Activated T-cell treated with anti-CD3 and anti-CD28 coated beads, Interleukin-2, amount 50 U/mL, for 24 hours (primary cell): ENCODE results near the gene GDPD4.

Source experiments
- DNase-seq: peaks from one replicate; pipeline ENCODE4 v3.0.0-alpha.2; 2020
- H3K27ac Mint-ChIP-seq: 2 replicates; pipeline ENCODE4 v1.8.0; 2020; ENCODE audit warnings: mild to moderate bottlenecking, mixed read lengths
- H3K27me3 Mint-ChIP-seq: 2 replicates; pipeline ENCODE4 v1.8.0; 2020; ENCODE audit warnings: mixed read lengths
- H3K36me3 Mint-ChIP-seq: 2 replicates; pipeline ENCODE4 v1.8.0; 2020; ENCODE audit warnings: low read depth, mixed read lengths
- H3K4me1 Mint-ChIP-seq: 2 replicates; pipeline ENCODE4 v1.8.0; 2020; ENCODE audit warnings: low read depth, mixed read lengths
- H3K4me3 Mint-ChIP-seq: 2 replicates; pipeline ENCODE4 v1.8.0; 2020; ENCODE audit warnings: mild to moderate bottlenecking, moderate library complexity, mixed read lengths
- H3K9me3 Mint-ChIP-seq: 2 replicates; pipeline ENCODE4 v1.8.0; 2020; ENCODE audit warnings: mixed read lengths

Gene GDPD4

GRCh38 chr11:77236901-77237300, 64.6 kb downstream of the GDPD4 start:
- Mint-ChIP-seq H3K27me3 (peaks cover 9% of the 10 kb centered on the region), H3K36me3 (no peaks in the 10 kb centered on the region), H3K4me1 (no peaks in the 10 kb centered on the region), H3K4me3 (no peak overlapping the region), H3K27ac (no peak overlapping the region), H3K9me3 (peaks cover 2% of the 10 kb centered on the region)
- DNase-seq, result no peak

- H3K27me3 Mint-ChIP-seq, result peaks cover 9% of the 10 kb centered on the region
- DNase-seq, result no peak
- H3K4me3 Mint-ChIP-seq, result no peak overlapping the region
- no peaks in the 10 kb centered on the region for H3K36me3 Mint-ChIP-seq
- no peaks in the 10 kb centered on the region for H3K9me3 Mint-ChIP-seq
- no peak overlapping the region for H3K27ac Mint-ChIP-seq
- no peaks in the 10 kb centered on the region for H3K4me1 Mint-ChIP-seq
These were observed 68.5 kb downstream of the GDPD4 start for GRCh38 chr11:77233011-77233410.

GRCh38 chr11:77232242-77232641, 69.2 kb downstream of the GDPD4 start:
- no peak for DNase-seq
- Mint-ChIP-seq H3K9me3 (no peaks in the 10 kb centered on the region), H3K4me3 (no peak overlapping the region), H3K4me1 (no peaks in the 10 kb centered on the region), H3K27me3 (peaks cover 14% of the 10 kb centered on the region), H3K27ac (no peak overlapping the region), H3K36me3 (no peaks in the 10 kb centered on the region)

GRCh38 chr11:77231800-77232199, 69.7 kb downstream of the GDPD4 start:
- no peaks in the 10 kb centered on the region for H3K9me3 Mint-ChIP-seq
- H3K27me3 Mint-ChIP-seq, result peaks cover 16% of the 10 kb centered on the region
- no peaks in the 10 kb centered on the region for H3K4me1 Mint-ChIP-seq

GRCh38 chr11:77230878-77231605, 70.4 kb downstream of the GDPD4 start:
- DNase-seq, result no peak
- no peaks in the 10 kb centered on the region for H3K9me3 Mint-ChIP-seq
- H3K4me3 Mint-ChIP-seq, result no peak overlapping the region
- no peaks in the 10 kb centered on the region for H3K36me3 Mint-ChIP-seq
- no peaks in the 10 kb centered on the region for H3K4me1 Mint-ChIP-seq
- H3K27me3 Mint-ChIP-seq, result peaks cover 19% of the 10 kb centered on the region
- no peak overlapping the region for H3K27ac Mint-ChIP-seq

More at GRCh38 chr11:77231800-77232199, 69.7 kb downstream of the GDPD4 start:
- no peak overlapping the region for H3K4me3 Mint-ChIP-seq
- no peak for DNase-seq
- no peak overlapping the region for H3K27ac Mint-ChIP-seq
- no peaks in the 10 kb centered on the region for H3K36me3 Mint-ChIP-seq

- DNase-seq, result no peak
These were observed 77.7 kb downstream of the GDPD4 start for GRCh38 chr11:77223797-77224196.

GRCh38 chr11:77217156-77217555, 84.3 kb downstream of the GDPD4 start:
- Mint-ChIP-seq H3K27me3 (peaks cover 19% of the 10 kb centered on the region), H3K36me3 (no peaks in the 10 kb centered on the region)

More at GRCh38 chr11:77223797-77224196, 77.7 kb downstream of the GDPD4 start:
- no peak overlapping the region for H3K4me3 Mint-ChIP-seq
- no peak overlapping the region for H3K27ac Mint-ChIP-seq
- no peaks in the 10 kb centered on the region for H3K4me1 Mint-ChIP-seq
- H3K9me3 Mint-ChIP-seq, result no peaks in the 10 kb centered on the region
- H3K27me3 Mint-ChIP-seq, result peaks cover 47% of the 10 kb centered on the region
- no peaks in the 10 kb centered on the region for H3K36me3 Mint-ChIP-seq

GRCh38 chr11:77215106-77215505, 86.4 kb downstream of the GDPD4 start:
- Mint-ChIP-seq H3K9me3 (no peaks in the 10 kb centered on the region), H3K27ac (no peak overlapping the region), H3K4me1 (no peaks in the 10 kb centered on the region), H3K27me3 (peaks cover 8% of the 10 kb centered on the region), H3K4me3 (no peak overlapping the region), H3K36me3 (no peaks in the 10 kb centered on the region)
- no peak for DNase-seq

More at GRCh38 chr11:77217156-77217555, 84.3 kb downstream of the GDPD4 start:
- no peak overlapping the region for H3K4me3 Mint-ChIP-seq
- no peak for DNase-seq
- no peaks in the 10 kb centered on the region for H3K4me1 Mint-ChIP-seq
- H3K27ac Mint-ChIP-seq, result no peak overlapping the region
- no peaks in the 10 kb centered on the region for H3K9me3 Mint-ChIP-seq

GRCh38 chr11:77214557-77214956, 86.9 kb downstream of the GDPD4 start:
- H3K4me3 Mint-ChIP-seq, result no peak overlapping the region
- no peaks in the 10 kb centered on the region for H3K9me3 Mint-ChIP-seq
- no peak overlapping the region for H3K27ac Mint-ChIP-seq
- H3K36me3 Mint-ChIP-seq, result no peaks in the 10 kb centered on the region
- no peaks in the 10 kb centered on the region for H3K4me1 Mint-ChIP-seq
- no peak for DNase-seq
- peaks cover 5% of the 10 kb centered on the region for H3K27me3 Mint-ChIP-seq

- DNase-seq, result no peak
- H3K27me3 Mint-ChIP-seq, result no peaks in the 10 kb centered on the region
- no peaks in the 10 kb centered on the region for H3K36me3 Mint-ChIP-seq
- H3K4me3 Mint-ChIP-seq, result no peak overlapping the region
- H3K27ac Mint-ChIP-seq, result no peak overlapping the region
- H3K9me3 Mint-ChIP-seq, result no peaks in the 10 kb centered on the region
- no peaks in the 10 kb centered on the region for H3K4me1 Mint-ChIP-seq
These were observed 87.7 kb downstream of the GDPD4 start for GRCh38 chr11:77213589-77214428.

- Mint-ChIP-seq H3K4me3 (no peak overlapping the region), H3K27ac (no peak overlapping the region)
These were observed 88.4 kb downstream of the GDPD4 start for GRCh38 chr11:77213029-77213579.

GRCh38 chr11:77212314-77213007, 89.0 kb downstream of the GDPD4 start:
- Mint-ChIP-seq H3K36me3 (no peaks in the 10 kb centered on the region), H3K4me1 (no peaks in the 10 kb centered on the region), H3K9me3 (no peaks in the 10 kb centered on the region), H3K4me3 (no peak overlapping the region), H3K27ac (no peak overlapping the region), H3K27me3 (no peaks in the 10 kb centered on the region)
- DNase-seq, result no peak

More at GRCh38 chr11:77213029-77213579, 88.4 kb downstream of the GDPD4 start:
- no peaks in the 10 kb centered on the region for H3K27me3 Mint-ChIP-seq
- no peaks in the 10 kb centered on the region for H3K4me1 Mint-ChIP-seq
- no peak for DNase-seq
- no peaks in the 10 kb centered on the region for H3K36me3 Mint-ChIP-seq
- no peaks in the 10 kb centered on the region for H3K9me3 Mint-ChIP-seq

- H3K27ac Mint-ChIP-seq, result no peak overlapping the region
- no peaks in the 10 kb centered on the region for H3K27me3 Mint-ChIP-seq
- no peak overlapping the region for H3K4me3 Mint-ChIP-seq
These were observed 89.8 kb downstream of the GDPD4 start for GRCh38 chr11:77211594-77212251.

GRCh38 chr11:77211040-77211451, 90.4 kb downstream of the GDPD4 start:
- H3K27me3 Mint-ChIP-seq, result no peaks in the 10 kb centered on the region
- no peak overlapping the region for H3K27ac Mint-ChIP-seq
- no peak for DNase-seq
- H3K9me3 Mint-ChIP-seq, result no peaks in the 10 kb centered on the region
- no peak overlapping the region for H3K4me3 Mint-ChIP-seq
- H3K4me1 Mint-ChIP-seq, result no peaks in the 10 kb centered on the region
- no peaks in the 10 kb centered on the region for H3K36me3 Mint-ChIP-seq

More at GRCh38 chr11:77211594-77212251, 89.8 kb downstream of the GDPD4 start:
- no peak for DNase-seq
- Mint-ChIP-seq H3K4me1 (no peaks in the 10 kb centered on the region), H3K36me3 (no peaks in the 10 kb centered on the region), H3K9me3 (no peaks in the 10 kb centered on the region)
